ENCODE results near the gene PREX1.

GRCh38 chr20:48616481-48616880 lies 211.3 kb downstream of the PREX1 start:
- TF ChIP-seq CTCF (IDR thresholded peaks at IDR 0.05; ENCODE audit: low read depth, low read length) (no peak), POLR2A (IDR thresholded peaks at IDR 0.05; ENCODE audit: extremely low read depth, insufficient read length) (no peak), MAX (IDR thresholded peaks at IDR 0.05; ENCODE audit: low read depth, low read length) (no peak), MYC (IDR thresholded peaks at IDR 0.05; ENCODE audit: low read depth, low read length) (no peak)
